OCI-LY7 (cell line): ENCODE data around the gene PCYT2. TPM values are rescaled to one million over a fixed set of nuclear protein-coding genes. Genes with fewer than 3 reads are reported as not detected.

ENCODE experiments used
- BruUV-seq: library from RNA; stranded (reverse); fragments of 400-500 nt; replicated peaks from 2 replicates; lab custom pipeline; 2021; lab: Mats Ljungman, UMichigan
- CTCF ChIA-PET: fragments of 300-600 bp; sonication (Branson Sonifier 250); formaldehyde crosslinking; loops from one replicate; lab custom pipeline; 2022; ENCODE audit warnings: antibody characterized with exemption; ENCODE audit not compliant: unreplicated experiment; lab: Charles Lee
- POLR2A ChIA-PET: fragments of 300-600 bp; sonication (Branson Sonifier 250); formaldehyde crosslinking; loops from one replicate; lab custom pipeline; 2022; ENCODE audit warnings: antibody characterized with exemption; lab: Charles Lee
- DNase-seq: peaks from one replicate; pipeline ENCODE4 v3.0.0-alpha.2; 2015; ENCODE audit warnings: low spot score
- H2AFZ ChIP-seq: fragments of 200-600 bp; sonication (generic), shearing (Covaris generic); 2 replicates; pipeline ENCODE4 v1.6.1; 2014; ENCODE audit warnings: mild to moderate bottlenecking, antibody characterized with exemption, low read length, moderate library complexity
- H3K27ac ChIP-seq: fragments of 200-600 bp; sonication (generic); 2 replicates; pipeline ENCODE4 v1.5.1; 2014; ENCODE audit warnings: mixed run types, low read depth, mild to moderate bottlenecking, moderate library complexity, low read length, inconsistent platforms; ENCODE audit not compliant: poor library complexity, severe bottlenecking
- H3K36me3 ChIP-seq: fragments of 200-600 bp; sonication (generic); 2 replicates; pipeline ENCODE4 v1.6.1; 2014; ENCODE audit warnings: mild to moderate bottlenecking, antibody characterized with exemption, low read length, moderate library complexity, mixed read lengths; ENCODE audit not compliant: insufficient read depth
- H3K4me1 ChIP-seq: fragments of 200-600 bp; sonication (generic); 2 replicates; pipeline ENCODE4 v1.5.1; 2014; ENCODE audit warnings: mild to moderate bottlenecking, low read length; ENCODE audit not compliant: insufficient read depth, poor library complexity, severe bottlenecking
- H3K4me2 ChIP-seq: fragments of 200-600 bp; sonication (generic); 2 replicates; pipeline ENCODE4 v1.6.1; 2014; ENCODE audit warnings: mild to moderate bottlenecking, low read length
- H3K4me3 ChIP-seq: fragments of 200-600 bp; sonication (generic); 2 replicates; pipeline ENCODE4 v1.5.1; 2014; ENCODE audit warnings: mild to moderate bottlenecking, low read depth, low read length; ENCODE audit not compliant: poor library complexity, severe bottlenecking
- H3K79me2 ChIP-seq: fragments of 200-600 bp; sonication (generic); 2 replicates; pipeline ENCODE4 v1.6.1; 2016; ENCODE audit warnings: low read depth, mild to moderate bottlenecking, low read length, moderate library complexity, mixed read lengths; ENCODE audit not compliant: insufficient read depth
- H3K9me2 ChIP-seq: fragments of 200-600 bp; sonication (generic); 2 replicates; pipeline ENCODE4 v1.6.1; 2016; ENCODE audit warnings: mild to moderate bottlenecking, low read length, mixed read lengths; ENCODE audit not compliant: insufficient read depth
- H3K9me3 ChIP-seq: fragments of 200-600 bp; sonication (generic); 2 replicates; pipeline ENCODE4 v1.6.1; 2014; ENCODE audit warnings: mild to moderate bottlenecking, mixed run types, low read length, mixed read lengths
- H4K20me1 ChIP-seq: fragments of 200-600 bp; sonication (generic); 2 replicates; pipeline ENCODE4 v1.6.1; 2014; ENCODE audit warnings: mild to moderate bottlenecking, antibody characterized with exemption, low read length, moderate library complexity, mixed read lengths; ENCODE audit not compliant: insufficient read depth
- CTCF ChIP-seq: fragments of 200-600 bp; sonication (generic); conservative IDR thresholded peaks from 2 replicates; pipeline ENCODE4 v1.5.1; 2014; ENCODE audit warnings: mild to moderate bottlenecking, antibody characterized with exemption, low read length, moderate library complexity, mixed read lengths
- EZH2phosphoT487 ChIP-seq: fragments of 200-600 bp; sonication (generic); IDR thresholded peaks from 2 replicates; pipeline ENCODE4 v1.6.1; 2018; ENCODE audit warnings: low read depth, borderline replicate concordance, mild to moderate bottlenecking, mixed run types, antibody characterized with exemption, low read length, moderate library complexity, mixed read lengths
- intact Hi-C: fragments of 100-400 bp; cut with micrococcal nuclease; formaldehyde crosslinking; loops from one replicate; pipeline ENCODE4 v1.10.0; 2022; ENCODE audit not compliant: unreplicated experiment
- total RNA-seq, 2 experiments: library from RNA; depleted of rRNA in 1 of 2; stranded (reverse); fragments of >200 nt in 1 of 2; shearing (Covaris generic) in 1 of 2; gene quantifications; 2 replicates each; pipeline ENCODE4 v1.2.3, GENCODE V29; 2014 to 2022

Gene PCYT2
- total RNA-seq, 2 experiments from 2014 or later, result 70.1 to 104 TPM

DNA sequence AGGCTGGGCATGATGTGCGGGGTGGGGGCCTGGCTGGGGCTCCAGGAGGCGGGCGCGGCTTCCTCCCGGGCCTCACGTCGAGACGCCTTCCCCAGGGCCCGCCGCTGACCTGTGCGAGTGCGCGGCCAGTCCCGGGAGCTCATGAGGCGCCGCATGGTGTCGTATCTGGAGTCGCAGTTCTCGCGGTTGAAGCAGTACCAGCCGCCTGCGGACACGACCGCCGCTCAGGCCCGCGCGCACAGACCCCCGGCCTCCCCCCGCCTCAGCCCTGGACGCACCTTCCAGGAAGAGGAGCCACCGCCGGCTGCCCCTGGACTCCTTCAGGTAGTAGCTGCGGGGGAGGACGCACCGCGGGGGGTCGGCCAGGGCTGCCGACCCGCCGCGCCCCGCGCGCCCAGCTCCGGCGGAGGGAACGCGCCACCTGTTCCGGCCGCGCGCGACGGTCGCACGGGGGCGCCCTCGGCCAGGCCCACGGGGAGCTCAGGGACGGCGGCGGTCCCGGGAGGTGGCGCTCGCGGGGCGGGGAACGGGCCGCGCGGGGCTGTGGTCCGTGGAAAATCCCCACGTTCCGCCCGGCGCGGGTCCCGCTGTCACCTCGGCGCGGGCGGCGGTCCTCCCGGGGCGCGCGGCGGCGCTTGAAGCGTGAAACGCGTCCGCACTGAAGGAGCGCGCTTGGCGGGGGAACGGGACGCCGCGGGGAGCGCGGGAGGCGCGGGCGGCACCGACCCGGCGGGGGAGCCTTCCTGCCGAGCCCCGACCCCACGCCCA, 48.3 kb upstream of the PCYT2 start:
- Histone ChIP-seq H3K4me3 (peak overlapping the region; percentile 58), H3K4me1 (peaks cover 11% of the 10 kb centered on the region), H3K36me3 (no peaks in the 10 kb centered on the region), H3K4me2 (peak overlapping the region; percentile 61), H3K9me2 (no peaks in the 10 kb centered on the region), H3K9me3 (no peaks in the 10 kb centered on the region), H3K27ac (no peak overlapping the region), H3K79me2 (no peaks in the 10 kb centered on the region), H2AFZ (peak overlapping the region; percentile 71), H4K20me1 (no peaks in the 10 kb centered on the region)
- DNase-seq, result peak; percentile 83
- CTCF ChIA-PET, result interaction anchor here (0.6 to 1.1 kb wide), 3 partner anchors 29 to 78 kb away, joined by 3 to 9 read pairs (median 5); partner anchors contain the start of gene DCXR
- BruUV-seq, result no TSS peak
- POLR2A ChIA-PET, result interaction anchor here (0.6 kb wide), 1 partner anchor 8 kb away, joined by 3 read pairs; no protein-coding TSS in a partner anchor
- TF ChIP-seq EZH2phosphoT487 (no peak; the same call in 1 of the 2 replicates), CTCF (peak; percentile 88)
- intact Hi-C loops, result loop anchor here (1.0 kb wide), 2 partner anchors 62 to 195 kb away; no protein-coding TSS in a partner anchor

DNA sequence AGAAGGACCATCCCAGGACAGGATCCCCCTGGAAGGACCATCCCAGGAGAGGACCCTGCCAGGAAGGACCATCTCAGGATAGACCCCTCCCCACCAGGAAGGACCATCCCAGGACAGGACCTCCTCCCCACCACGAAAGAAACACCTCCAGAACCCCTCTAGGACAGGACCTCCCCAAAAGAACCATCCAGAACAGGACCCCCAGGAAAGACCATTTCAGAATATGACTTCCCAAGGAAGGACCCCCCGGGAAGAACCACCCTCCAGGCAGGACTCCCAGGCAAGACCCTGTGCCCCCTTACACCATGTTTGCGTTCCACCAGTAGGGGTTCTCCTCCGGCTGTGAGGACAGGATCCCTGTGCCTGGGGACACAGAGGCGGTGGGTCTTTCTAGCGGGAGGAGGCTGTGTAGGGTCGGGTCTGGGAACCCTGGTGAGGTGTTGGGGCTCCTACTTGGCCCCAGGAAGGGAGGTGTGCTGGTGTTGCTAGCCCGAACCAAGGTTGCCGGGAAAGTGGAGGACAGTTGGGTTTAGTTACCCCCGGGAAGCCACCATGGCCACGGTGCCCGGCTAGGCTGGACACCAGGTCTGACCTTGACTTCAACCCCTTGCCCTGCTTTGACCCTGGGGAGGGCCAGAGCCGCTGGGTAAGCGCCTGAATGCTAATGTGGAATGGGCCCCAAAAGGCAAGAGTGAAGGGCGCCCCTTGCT, 47.6 kb upstream of the PCYT2 start:
- peaks cover 11% of the 10 kb centered on the region for H3K4me1 ChIP-seq
- BruUV-seq, result no TSS peak
- POLR2A ChIA-PET, result interaction anchor here (0.6 kb wide), 1 partner anchor 7 kb away, joined by 3 read pairs; no protein-coding TSS in a partner anchor
- H3K79me2 ChIP-seq, result no peaks in the 10 kb centered on the region
- peak overlapping the region; percentile 61 for H3K4me2 ChIP-seq
- H3K9me2 ChIP-seq, result no peaks in the 10 kb centered on the region
- no peak overlapping the region for H3K27ac ChIP-seq
- DNase-seq, result no peak
- H3K36me3 ChIP-seq, result no peaks in the 10 kb centered on the region
- CTCF ChIA-PET, result interaction anchor here (0.6 to 1.1 kb wide), 3 partner anchors 29 to 79 kb away, joined by 3 to 9 read pairs (median 5); partner anchors contain the start of gene DCXR
- peak overlapping the region; percentile 58 for H3K4me3 ChIP-seq
- TF ChIP-seq CTCF (no peak), EZH2phosphoT487 (no peak)
- H2AFZ ChIP-seq, result peak overlapping the region; percentile 71; the same call in 1 of the 2 replicates
- H3K9me3 ChIP-seq, result no peaks in the 10 kb centered on the region
- H4K20me1 ChIP-seq, result no peaks in the 10 kb centered on the region
- intact Hi-C loops, result loop anchor here (1.0 kb wide), 2 partner anchors 63 to 196 kb away; no protein-coding TSS in a partner anchor
